ENCODE data around the gene KRTAP10-9. TPM values are rescaled to one million over a fixed set of nuclear protein-coding genes. Genes with fewer than 3 reads are reported as not detected.

The KRTAP10-9 gene
- total RNA-seq, 1 donor from 2014 or later, result not detected

- peaks cover 15% of the 10 kb centered on the region for H3K9me3 Mint-ChIP-seq
- DNase-seq, result no peak
- peaks cover 7% of the 10 kb centered on the region for H3K27me3 Mint-ChIP-seq
- POLR2A ChIA-PET, result no interaction called here
- intact Hi-C loops (cut with micrococcal nuclease), result no loop called here
- H3K27ac Mint-ChIP-seq, result no peak overlapping the region
- CTCF ChIA-PET, result no interaction called here
- H3K4me1 Mint-ChIP-seq, result peaks cover 15% of the 10 kb centered on the region
- no peak for TF ChIP-seq CTCF (IDR thresholded peaks at IDR 0.05)
- H3K4me3 Mint-ChIP-seq, result no peak overlapping the region
- ATAC-seq (ENCODE audit: low read depth), result no peak
- H3K36me3 Mint-ChIP-seq (ENCODE audit: low read depth), result peaks cover 6% of the 10 kb centered on the region
Measured at GRCh38 chr21:44616591-44616926, 10.3 kb upstream of the KRTAP10-9 start.

- intact Hi-C loops (cut with micrococcal nuclease), result no loop called here
- H3K9me3 Mint-ChIP-seq, result peaks cover 15% of the 10 kb centered on the region
- CTCF ChIA-PET, result no interaction called here
Measured at GRCh38 chr21:44617071-44617501, 9.8 kb upstream of the KRTAP10-9 start.

GRCh38 chr21:44618504-44618903, 8.4 kb upstream of the KRTAP10-9 start:
- H3K36me3 Mint-ChIP-seq (ENCODE audit: low read depth), result peaks cover 6% of the 10 kb centered on the region
- POLR2A ChIA-PET, result no interaction called here

More at GRCh38 chr21:44617071-44617501, 9.8 kb upstream of the KRTAP10-9 start:
- DNase-seq (no peak), ATAC-seq (ENCODE audit: low read depth) (no peak)
- Mint-ChIP-seq H3K4me1 (peaks cover 15% of the 10 kb centered on the region), H3K4me3 (no peak overlapping the region), H3K27ac (no peak overlapping the region), H3K36me3 (ENCODE audit: low read depth) (peaks cover 6% of the 10 kb centered on the region), H3K27me3 (peaks cover 7% of the 10 kb centered on the region)
- TF ChIP-seq CTCF (IDR thresholded peaks at IDR 0.05), result no peak
- POLR2A ChIA-PET, result no interaction called here

GRCh38 chr21:44618909-44619308, 8.0 kb upstream of the KRTAP10-9 start:
- POLR2A ChIA-PET, result no interaction called here
- ATAC-seq (ENCODE audit: low read depth) (peak; percentile 68), DNase-seq (no peak)
- intact Hi-C loops (cut with micrococcal nuclease), result no loop called here
- Mint-ChIP-seq H3K36me3 (ENCODE audit: low read depth) (peaks cover 6% of the 10 kb centered on the region), H3K4me3 (peak overlapping the region; percentile 12), H3K27ac (peak overlapping the region; percentile 47), H3K27me3 (peaks cover 7% of the 10 kb centered on the region), H3K4me1 (peaks cover 15% of the 10 kb centered on the region), H3K9me3 (peaks cover 29% of the 10 kb centered on the region)
- CTCF ChIA-PET, result interaction anchor here (1.4 kb wide), 1 partner anchor 174 kb away, joined by 4 read pairs; no protein-coding TSS in a partner anchor
- no peak for TF ChIP-seq CTCF (IDR thresholded peaks at IDR 0.05)

More at GRCh38 chr21:44618504-44618903, 8.4 kb upstream of the KRTAP10-9 start:
- Mint-ChIP-seq H3K27me3 (peaks cover 7% of the 10 kb centered on the region), H3K4me1 (peaks cover 15% of the 10 kb centered on the region), H3K27ac (peak overlapping the region; percentile 47), H3K9me3 (peaks cover 25% of the 10 kb centered on the region), H3K4me3 (no peak overlapping the region)
- no peak for DNase-seq
- intact Hi-C loops (cut with micrococcal nuclease), result no loop called here
- CTCF ChIA-PET, result interaction anchor here (1.4 kb wide), 1 partner anchor 175 kb away, joined by 4 read pairs; no protein-coding TSS in a partner anchor
- no peak for TF ChIP-seq CTCF (IDR thresholded peaks at IDR 0.05)
- ATAC-seq (ENCODE audit: low read depth), result peak; percentile 10

- peaks cover 3% of the 10 kb centered on the region for H3K27me3 Mint-ChIP-seq
- ChIA-PET POLR2A (no interaction called here), CTCF (no interaction called here)
- intact Hi-C loops (cut with micrococcal nuclease), result no loop called here
- DNase-seq (no peak), ATAC-seq (ENCODE audit: low read depth) (no peak)
- H3K36me3 Mint-ChIP-seq (ENCODE audit: low read depth), result peaks cover 6% of the 10 kb centered on the region
- peaks cover 15% of the 10 kb centered on the region for H3K4me1 Mint-ChIP-seq
- H3K27ac Mint-ChIP-seq, result no peak overlapping the region
- H3K4me3 Mint-ChIP-seq, result no peak overlapping the region
- peaks cover 38% of the 10 kb centered on the region for H3K9me3 Mint-ChIP-seq
- TF ChIP-seq CTCF (IDR thresholded peaks at IDR 0.05), result no peak
Measured at GRCh38 chr21:44619886-44620285, 7.0 kb upstream of the KRTAP10-9 start.

Data from activated B cell treated with CpG ODN at 0.5 μM for 24 hours (primary cell).